Measurements from ENCODE around the gene ADNP.

GRCh38 chr20:50969435-50969834, 38.2 kb upstream of the ADNP start:
- TF ChIP-seq CTCF (IDR thresholded peaks at IDR 0.05), result no peak
- TF ChIP-seq EZH2phosphoT487 (IDR thresholded peaks at IDR 0.05; ENCODE audit: borderline replicate concordance, low read depth), result no peak
- no peak for TF ChIP-seq TAF1 (IDR thresholded peaks at IDR 0.05; ENCODE audit: borderline replicate concordance, low read depth, low read length)
- no peak for TF ChIP-seq ZBTB33 (IDR thresholded peaks at IDR 0.05; ENCODE audit: borderline replicate concordance, low read depth)
- TF ChIP-seq SIN3A (IDR thresholded peaks at IDR 0.05; ENCODE audit: borderline replicate concordance, low read depth, low read length), result no peak
- TF ChIP-seq POLR2AphosphoS5 (IDR thresholded peaks at IDR 0.05; ENCODE audit: low read depth, low read length), result no peak
- TF ChIP-seq RCOR1 (IDR thresholded peaks at IDR 0.05; ENCODE audit: low read length), result no peak
- no peak for TF ChIP-seq CHD2 (IDR thresholded peaks at IDR 0.05; ENCODE audit: low read length, partially characterized antibody)
- TF ChIP-seq FOXJ3 (CRISPR knock-in tag; IDR thresholded peaks at IDR 0.05), result no peak
- no peak for TF ChIP-seq ELF1 (IDR thresholded peaks at IDR 0.05)
- TF ChIP-seq JUND (IDR thresholded peaks at IDR 0.05), result no peak
- no peak for TF ChIP-seq REST (IDR thresholded peaks at IDR 0.05; ENCODE audit: low read depth, low read length)
- no peak for TF ChIP-seq MXI1 (IDR thresholded peaks at IDR 0.05; ENCODE audit: low read depth, low read length)
- TF ChIP-seq PBX3 (IDR thresholded peaks at IDR 0.05), result no peak

Measured in SK-N-SH (cell line).